Heart right ventricle (tissue), 16 donors: ENCODE results near the gene GNAI1. TPM values are rescaled to one million over a fixed set of nuclear protein-coding genes. Genes with fewer than 3 reads are reported as not detected.

Source experiments
- ATAC-seq, 8 donors: fragments of 200-7000 bp; cut with Tn5 transposase; one replicate each; pipeline ENCODE4 v1.9.1; 2020; ENCODE audit warnings: mild to moderate bottlenecking in 8 of 8, moderate library complexity in 8 of 8, moderate number of reproducible peaks in 1 of 8
- DNase-seq, 2 donors: peaks; one replicate each; pipeline ENCODE4 v3.0.0-alpha.2; 2020
- H3K27ac ChIP-seq, 10 donors: fragments of 200-600 bp; sonication (generic) in 2 of 10; one replicate each; pipeline versions ENCODE4 v1.5.0 to v1.8.0; 2020 to 2022; ENCODE audit warnings: mild to moderate bottlenecking in 3 of 10
- H3K27me3 ChIP-seq, 7 donors: fragments of 200-600 bp; one replicate each; pipeline ENCODE4 v1.8.0; 2021 to 2022; ENCODE audit warnings: mild to moderate bottlenecking in 2 of 7
- H3K36me3 ChIP-seq, 9 donors: fragments of 200-600 bp; sonication (generic) in 1 of 9; one replicate each; pipeline versions ENCODE4 v1.5.0 to v1.8.0; 2020 to 2022; ENCODE audit warnings: mild to moderate bottlenecking in 2 of 9
- H3K4me1 ChIP-seq, 9 donors: fragments of 200-600 bp; sonication (generic) in 1 of 9; one replicate each; pipeline versions ENCODE4 v1.5.0 to v1.8.0; 2020 to 2022; ENCODE audit warnings: mild to moderate bottlenecking in 4 of 9
- H3K4me3 ChIP-seq, 10 donors: fragments of 200-600 bp; sonication (generic) in 2 of 10; one replicate each; pipeline versions ENCODE4 v1.5.0 to v1.8.0; 2020 to 2022; ENCODE audit warnings: mild to moderate bottlenecking in 7 of 10, moderate library complexity in 2 of 10
- H3K9me3 ChIP-seq, 11 donors: fragments of 200-600 bp in 10 of 11; sonication (generic) in 2 of 11; one replicate each; pipeline versions ENCODE4 v1.5.0 to v1.8.0; 2013 to 2022; ENCODE audit warnings: mild to moderate bottlenecking in 2 of 11, control low read depth in 1 of 11, moderate library complexity in 1 of 11
- CTCF ChIP-seq, 9 donors: fragments of 200-600 bp; sonication (generic) in 2 of 9; IDR thresholded peaks; one replicate each; pipeline versions ENCODE4 v1.5.0 to v1.8.0; 2021 to 2022; ENCODE audit warnings: antibody characterized with exemption in 9 of 9, mild to moderate bottlenecking in 5 of 9, moderate library complexity in 1 of 9
- WGBS, 2 donors: extraction: QIAGEN DNeasy Blood & Tissue Kit; methylation state at CpG; one replicate each; pipeline ENCODE4 v1.1.7; 2013; ENCODE audit warnings: inconsistent platforms in 1 of 2; 5-methylcytosine and 5-hydroxymethylcytosine counted together
- intact Hi-C, 10 donors: fragments of 100-400 bp; cut with DNase I; formaldehyde crosslinking; loops; one replicate each; pipeline versions ENCODE4 v1.11.1 to v1.14.2; 2022
- polyA plus RNA-seq, 2 donors: library from polyadenylated mRNA; stranded (reverse); fragments of 200-250 nt; gene quantifications; one replicate each; pipeline ENCODE4 v1.2.3, GENCODE V29; 2013
- total RNA-seq, 10 donors: library from RNA; stranded (reverse); fragmentation: NEBNext Ultra II Directional in 3 of 10; extraction: Animal tissue kit (Norgen Biotek cat#: 25700) in 3 of 10; gene quantifications; one replicate each; pipeline versions ENCODE4 v1.2.1 to v1.2.4, GENCODE V29; 2021 to 2023
- donor health status: Arrhythmogenic right ventricular cardiomyopathy.
- donor health status: ischemic (EF 13 %, LVEDD 7.1; RV severe dilation, severe dysfunction).
- donor health status: healthy with polysubstance abuse.
- donor health status: DM: no; HTN: yes; CAD: no.
- donor health status: DM: no; HTN: no; CAD: no.
- donor health status: ischemic (EF 25% LVEDD 6.9; RV normal size, moderate dysfunction).
- donor health status: ischemic (EF 25% LVEDD 5.7; RV mildly dilated, moderate dysfunction).
- donor health status: healthy.
- donor health status: DM: yes; HTN: yes; CAD: no.
- donor health status: Ischemic cardiomyopathy.
- donor health status: ischemic (EF 35%, LVEDD 5.7; RV mildly dilated, moderate dysfunction).
- donor health status: nonischemic (EF 11% LVEDD 7.7; RV severe dilation, severe dysfunction).
- donor health status: DM: yes; HTN: yes; CAD: no.
- donor health status: PGD.
- donor health status: ischemic (EF 29% LVEDD 5.4; RV normal size, mild dysfunction).
- donor health status: nonischemic (EF 23%, LVEDD 6.1; RV moderate dilation, normal function).

Gene GNAI1
- total and polyA plus RNA-seq, 12 donors = 5.5 to 19.9 (median 12.5) TPM

DNA sequence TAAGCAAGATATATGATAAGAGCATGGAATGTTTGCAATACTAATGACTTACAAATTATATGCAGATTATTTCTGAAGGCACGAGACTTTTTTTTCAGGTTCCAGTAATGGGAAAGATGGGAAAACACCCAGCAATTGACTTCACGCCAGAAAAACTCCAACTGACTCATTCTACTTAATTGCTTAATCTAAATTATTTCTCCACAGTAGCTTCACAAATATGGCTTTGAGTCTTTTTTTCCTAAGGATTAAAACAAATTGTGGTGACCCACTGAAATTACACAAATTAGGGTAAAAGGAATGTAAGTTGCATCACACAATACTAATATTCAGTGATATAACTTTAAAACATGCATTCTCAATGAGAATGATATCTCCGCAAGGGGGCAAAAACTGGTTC is 138.7 kb downstream of the GNAI1 start:
- H3K9me3 ChIP-seq = no peaks in the 10 kb centered on the region
- no peak for TF ChIP-seq CTCF (IDR thresholded peaks at IDR 0.05)
- 77 to 84% methylated on average over 3 of the region's 3 CpGs for WGBS, 2 donors
- no peaks in the 10 kb centered on the region for H3K27me3 ChIP-seq
- peaks cover 0 to 42% (median 22%) of the 10 kb centered on the region in 9 donors for H3K4me1 ChIP-seq
- no peak for ATAC-seq
- H3K27ac ChIP-seq = no peak overlapping the region
- no peaks in the 10 kb centered on the region for H3K36me3 ChIP-seq
- H3K4me3 ChIP-seq = no peak overlapping the region
- no peak for DNase-seq
- intact Hi-C loops = loop anchor here in 1 of 10 donors (10.0 kb wide), 1 partner anchor 49 kb away; no protein-coding TSS in a partner anchor

DNA sequence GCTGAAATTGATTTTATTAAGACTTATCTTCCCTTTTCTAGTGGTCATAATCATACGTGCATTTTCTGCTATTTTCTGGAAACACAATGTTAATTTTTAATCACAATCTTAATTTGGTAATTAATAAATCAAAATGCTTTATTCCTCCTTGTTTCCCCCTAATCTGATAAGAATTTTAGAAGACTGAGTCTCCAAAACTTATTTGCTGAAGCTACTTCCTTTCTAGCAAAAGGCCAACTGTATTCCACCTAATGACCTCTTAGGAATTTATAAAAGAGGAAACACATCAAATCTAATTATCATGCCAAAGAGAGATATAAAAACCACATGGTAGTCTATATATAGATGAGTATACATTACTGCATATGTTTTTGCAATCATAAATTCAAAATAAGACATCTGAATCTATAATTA is 140.6 kb downstream of the GNAI1 start:
- H3K9me3 ChIP-seq = no peaks in the 10 kb centered on the region
- WGBS, 2 donors = 46 to 53% methylated on average over 1 of the region's 1 CpG
- peak overlapping the region in 1 of 10 donors; percentile 79 for H3K27ac ChIP-seq

More for the DNA sequence above, 140.6 kb downstream of the GNAI1 start:
- ATAC-seq (no peak), DNase-seq (no peak)
- no peaks in the 10 kb centered on the region for H3K27me3 ChIP-seq
- TF ChIP-seq CTCF (IDR thresholded peaks at IDR 0.05) = no peak
- H3K36me3 ChIP-seq = no peaks in the 10 kb centered on the region
- no peak overlapping the region for H3K4me3 ChIP-seq
- peaks cover 0 to 60% (median 30%) of the 10 kb centered on the region in 9 donors for H3K4me1 ChIP-seq
- intact Hi-C loops = loop anchor here in 4 of 10 donors (5.0 to 10.0 kb wide), 3 partner anchors 50 to 143 kb away; partner anchors contain the start of gene GNAI1 (in 1 of the 4)
